ENCODE data around the gene PRPF8.

GRCh38 chr17:1731194-1731506 is 46.5 kb upstream of the PRPF8 start:
- TF ChIP-seq POLR2A (IDR thresholded peaks at IDR 0.05; ENCODE audit: low read length) (no peak), GATA1 (IDR thresholded peaks at IDR 0.05; ENCODE audit: low read depth, low read length) (no peak)
